DMS53 treated with DMSO at 0.1 percent for 48 hours (cell line): Measurements from ENCODE around the gene MOSPD3.
"Not testable (repeated sequence)": the region's sequence is repeated elsewhere in the genome, so short reads cannot be mapped to it uniquely, and the experiment has no call there.

Experiments
- DNase-seq: peaks from one replicate; lab custom pipeline; 2025; ENCODE audit not compliant: unreplicated experiment; lab: John Stamatoyannopoulos, UW

Gene MOSPD3, protein sequence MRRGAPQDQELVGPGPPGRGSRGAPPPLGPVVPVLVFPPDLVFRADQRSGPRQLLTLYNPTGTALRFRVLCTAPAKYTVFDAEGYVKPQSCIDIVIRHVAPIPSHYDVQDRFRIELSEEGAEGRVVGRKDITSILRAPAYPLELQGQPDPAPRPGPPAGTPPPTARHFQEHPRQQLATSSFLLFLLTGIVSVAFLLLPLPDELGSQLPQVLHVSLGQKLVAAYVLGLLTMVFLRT

DNA sequence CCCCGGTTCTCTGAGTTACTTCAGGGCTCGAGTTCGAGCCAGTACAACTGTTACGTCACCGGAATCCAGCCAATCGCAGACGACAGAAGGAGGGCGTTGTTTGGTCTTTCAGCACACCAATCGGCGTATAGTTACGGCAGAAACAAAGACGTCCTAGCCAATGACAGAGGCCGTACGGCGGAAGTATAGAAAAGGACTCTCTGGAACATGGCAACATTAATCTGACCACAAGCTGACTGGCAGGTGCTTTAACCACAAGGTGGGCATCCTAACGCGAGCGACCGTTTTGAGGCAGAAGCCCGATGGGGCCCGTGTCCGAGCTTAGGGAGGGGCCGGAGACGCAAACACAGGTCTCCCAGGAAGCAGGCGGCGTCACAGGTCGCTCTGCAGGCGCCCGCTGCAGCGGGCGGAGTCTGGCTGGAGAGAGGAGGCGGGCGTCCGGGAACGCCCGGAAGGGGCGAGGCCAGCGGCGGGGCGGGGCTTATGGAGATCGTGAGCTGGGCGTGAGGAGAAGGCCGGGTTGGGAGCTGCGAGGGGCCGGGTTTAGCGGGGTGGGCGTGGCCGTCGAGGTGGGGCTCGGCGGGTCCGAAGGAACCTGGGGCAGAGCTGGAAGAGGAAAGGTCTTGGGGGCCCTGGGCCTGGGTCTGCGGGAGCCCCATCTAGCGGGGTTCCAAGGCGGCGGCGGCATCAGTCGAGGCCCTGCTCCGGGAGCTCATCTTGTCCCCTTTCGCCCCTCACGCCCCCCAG, at the start of gene MOSPD3:
TSS of gene MOSPD3 (plus strand) at position 558 of the 747 bp plus-strand sequence. CDS start 252 bp downstream, outside the sequence.
- DNase-seq = peak; percentile 100

DNA sequence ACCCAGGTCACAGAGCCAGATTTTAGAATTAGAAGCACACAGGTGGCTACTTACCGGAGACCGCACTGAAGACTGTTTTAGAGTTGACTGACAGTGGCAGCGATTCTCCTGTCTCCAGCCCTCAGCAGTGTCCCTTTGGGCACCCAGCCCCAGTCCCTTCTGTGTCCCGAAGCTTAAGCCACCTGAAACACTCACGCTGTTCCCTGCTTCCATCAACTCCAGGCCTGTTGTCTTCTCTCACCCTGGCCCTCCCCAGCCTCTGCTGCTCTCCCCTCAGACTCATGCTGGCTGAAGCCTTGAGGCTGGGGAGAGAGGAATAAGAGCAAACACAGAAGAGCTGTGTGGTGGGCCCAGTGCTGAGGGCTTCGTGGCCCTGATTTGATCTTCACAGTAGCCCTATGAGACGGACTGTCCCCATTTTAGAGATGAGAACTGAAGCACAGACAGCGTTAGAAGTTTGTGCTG, 49.2 kb upstream of the MOSPD3 start:
- DNase-seq = no peak

DNA sequence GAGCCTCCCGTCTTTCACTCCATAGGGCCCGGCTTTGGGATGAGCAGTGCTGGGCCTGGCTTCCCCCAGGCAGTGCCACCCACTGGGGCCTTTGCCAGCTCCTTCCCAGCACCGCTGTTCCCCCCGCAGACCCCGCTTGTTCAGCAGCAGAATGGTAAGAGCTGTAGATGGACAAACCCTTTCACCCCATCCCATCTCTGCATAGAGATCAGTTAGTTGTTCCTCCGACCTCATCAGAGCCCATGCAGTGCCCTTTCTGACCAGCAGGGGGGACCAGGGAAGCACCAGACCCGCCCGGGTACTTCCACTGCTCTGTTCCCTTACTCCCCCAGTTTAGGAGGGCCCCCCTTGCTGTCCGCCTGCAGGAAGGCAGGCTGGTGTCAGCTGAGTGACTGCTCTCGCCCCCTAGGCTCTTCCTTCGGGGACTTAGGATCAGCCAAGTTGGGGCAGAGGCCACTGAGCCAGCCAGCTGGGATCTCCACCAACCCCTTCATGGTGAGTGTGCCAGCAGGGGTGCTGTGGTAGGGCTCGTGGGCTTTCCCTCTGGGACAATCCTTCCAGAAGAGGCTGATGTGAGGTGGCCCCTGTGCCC, 48.4 kb upstream of the MOSPD3 start:
- DNase-seq = peak; percentile 48

DNA sequence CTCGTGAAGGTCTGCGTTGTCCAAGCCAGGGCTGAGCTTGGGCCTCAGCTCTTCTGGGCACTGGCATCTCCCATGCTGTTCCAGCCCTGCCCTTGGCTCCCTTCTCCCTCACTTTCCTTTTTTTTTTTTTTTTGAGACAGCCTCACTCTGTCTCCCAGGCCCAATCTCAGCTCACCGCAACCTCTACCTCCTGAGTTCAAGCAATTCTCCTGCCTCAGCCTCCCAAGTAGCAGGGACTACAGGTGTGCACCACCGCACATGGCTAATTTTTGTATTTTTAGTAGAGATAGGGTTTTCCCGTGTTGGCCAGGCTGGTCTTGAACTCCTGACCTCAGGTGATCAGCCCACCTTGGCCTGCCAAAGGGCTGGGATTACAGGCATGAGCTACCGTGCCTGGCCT, 47.9 kb upstream of the MOSPD3 start:
- DNase-seq = not testable (repeated sequence)

DNA sequence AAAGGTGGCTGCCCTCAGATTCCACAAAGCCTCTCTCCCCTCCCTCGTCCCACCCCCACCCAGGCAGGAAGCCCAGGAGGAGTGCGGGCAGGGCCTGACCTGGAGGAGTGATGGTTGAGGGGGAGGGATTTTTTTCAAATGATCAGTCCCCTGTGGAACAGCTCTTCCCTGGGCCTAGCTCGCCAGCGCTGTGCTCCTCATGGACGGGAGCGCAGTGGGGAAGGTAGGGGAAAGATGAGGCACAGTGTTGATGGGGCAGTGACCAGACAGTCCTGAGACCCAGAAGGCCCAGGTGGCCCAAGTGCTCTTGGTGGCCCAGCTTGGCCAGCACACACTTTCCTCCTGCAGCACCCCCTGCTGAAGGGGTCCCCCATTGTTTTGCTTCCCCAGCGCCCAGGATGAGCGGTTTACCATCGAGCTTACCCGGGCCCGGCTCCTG, 47.2 kb upstream of the MOSPD3 start:
- DNase-seq = no peak

DNA sequence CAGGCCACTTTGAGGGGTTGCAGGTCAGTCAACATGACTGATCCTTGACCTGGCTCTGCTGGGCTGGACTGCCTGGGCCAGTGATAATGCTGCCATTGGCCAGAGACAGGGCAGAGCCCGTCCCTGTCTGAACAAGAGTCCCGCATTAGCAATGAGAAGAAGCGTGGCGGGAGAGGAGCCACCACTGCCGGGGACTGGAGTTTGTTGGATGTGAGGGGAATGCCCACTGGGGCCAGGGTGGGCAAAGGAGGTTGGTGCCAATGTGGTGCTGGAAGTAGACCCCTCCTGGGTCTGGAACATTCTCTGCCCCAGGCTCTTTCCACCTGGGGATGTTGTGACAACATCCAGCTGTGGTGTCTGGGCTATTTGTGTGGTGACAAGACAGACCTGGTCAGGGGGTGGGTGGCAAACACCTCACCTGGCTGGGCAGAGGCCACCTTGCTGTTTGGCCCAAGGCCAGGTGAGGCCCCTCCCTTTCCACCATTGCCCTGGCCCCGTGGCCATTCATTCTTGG, 46.3 kb upstream of the MOSPD3 start:
- no peak for DNase-seq

DNA sequence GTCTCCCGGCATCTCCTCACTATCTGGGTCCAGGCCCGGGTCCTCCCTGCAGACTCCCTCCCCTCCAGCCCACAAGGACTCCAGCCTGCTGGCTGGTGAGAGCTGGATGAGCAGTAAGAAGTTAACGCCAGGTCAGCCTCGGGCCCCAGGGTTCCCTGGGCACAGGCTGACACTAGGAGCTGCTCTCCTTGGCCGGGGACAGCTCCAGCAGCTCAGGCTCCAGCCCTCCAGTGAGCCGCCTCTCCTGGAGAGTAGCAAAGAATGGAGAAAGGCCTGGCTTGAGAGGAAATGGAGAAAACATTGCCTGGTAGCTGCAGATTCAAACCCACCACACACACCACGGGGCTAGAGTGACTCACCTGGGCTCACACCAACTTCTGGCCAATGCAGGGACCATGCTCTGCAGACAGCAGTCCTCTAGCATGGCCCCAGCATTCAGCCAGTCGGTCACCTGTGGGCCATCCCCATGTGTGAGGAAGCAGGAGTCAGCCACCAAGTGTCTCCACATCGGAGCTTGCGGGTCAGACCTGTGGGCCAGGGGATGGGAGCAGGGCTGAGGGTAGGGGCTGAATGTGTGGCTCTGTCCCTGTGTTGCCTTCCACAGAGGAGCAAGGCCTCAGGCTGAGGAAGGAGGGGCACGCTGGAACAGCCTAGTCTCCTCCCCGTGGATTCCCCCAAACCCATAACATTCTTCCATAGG, 45.2 kb upstream of the MOSPD3 start:
- no peak for DNase-seq

DNA sequence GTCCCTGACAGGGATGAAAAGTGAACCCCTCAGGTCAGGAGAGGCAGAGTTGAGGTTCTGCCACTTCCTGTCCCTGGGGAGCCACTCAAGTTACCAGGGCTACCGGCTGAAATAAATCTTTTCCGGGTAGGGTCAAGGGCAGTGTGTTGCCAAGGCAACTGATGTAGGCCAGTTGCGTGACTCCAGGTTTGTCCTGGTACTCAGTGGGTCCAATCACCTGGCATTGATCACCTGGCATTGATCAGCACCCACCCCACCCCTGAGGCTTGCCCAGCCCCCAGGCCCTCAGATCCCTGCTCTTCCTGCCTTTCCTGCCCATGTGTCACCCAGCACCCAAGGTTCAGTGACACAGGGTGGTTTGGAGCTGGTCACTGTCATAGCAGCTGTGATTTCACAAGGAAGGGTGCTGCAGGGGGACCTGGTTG, 44.6 kb upstream of the MOSPD3 start:
- peak; percentile 53 for DNase-seq

DNA sequence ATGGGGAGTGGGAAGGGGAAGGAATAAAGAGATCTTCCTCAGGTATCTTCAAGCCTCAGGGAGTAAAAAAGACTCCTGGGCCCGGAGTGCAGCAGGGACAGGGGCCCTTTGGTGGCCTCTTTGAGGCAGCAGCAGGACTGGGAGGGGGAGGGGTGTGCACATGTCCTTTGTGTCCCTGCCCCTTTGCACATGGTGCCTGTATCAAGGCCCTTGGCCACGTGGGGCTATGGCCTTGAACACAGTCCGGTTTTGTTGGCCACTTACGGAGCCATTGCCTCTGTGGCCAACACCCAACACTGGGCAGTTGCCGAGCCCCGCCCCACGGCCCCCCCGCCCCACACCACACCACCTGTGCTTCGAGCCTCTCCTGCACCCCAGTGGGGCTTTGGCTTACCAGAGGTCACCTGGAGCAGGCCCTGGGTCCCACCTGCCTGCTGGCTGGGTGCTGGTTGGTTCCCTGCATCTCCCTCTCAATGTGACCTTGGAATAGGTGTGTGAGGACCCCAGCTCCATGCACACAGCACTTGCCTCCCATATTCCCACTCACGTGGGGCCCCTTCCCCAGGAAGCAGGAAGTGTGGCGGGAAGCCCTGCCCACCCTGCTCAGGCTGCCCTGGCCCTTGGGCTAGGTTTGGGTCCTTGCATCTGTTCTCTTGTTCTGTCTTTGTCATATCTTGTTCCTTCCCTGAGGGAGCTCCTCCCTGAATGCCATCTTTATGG, 44.0 kb upstream of the MOSPD3 start:
- DNase-seq = no peak

DNA sequence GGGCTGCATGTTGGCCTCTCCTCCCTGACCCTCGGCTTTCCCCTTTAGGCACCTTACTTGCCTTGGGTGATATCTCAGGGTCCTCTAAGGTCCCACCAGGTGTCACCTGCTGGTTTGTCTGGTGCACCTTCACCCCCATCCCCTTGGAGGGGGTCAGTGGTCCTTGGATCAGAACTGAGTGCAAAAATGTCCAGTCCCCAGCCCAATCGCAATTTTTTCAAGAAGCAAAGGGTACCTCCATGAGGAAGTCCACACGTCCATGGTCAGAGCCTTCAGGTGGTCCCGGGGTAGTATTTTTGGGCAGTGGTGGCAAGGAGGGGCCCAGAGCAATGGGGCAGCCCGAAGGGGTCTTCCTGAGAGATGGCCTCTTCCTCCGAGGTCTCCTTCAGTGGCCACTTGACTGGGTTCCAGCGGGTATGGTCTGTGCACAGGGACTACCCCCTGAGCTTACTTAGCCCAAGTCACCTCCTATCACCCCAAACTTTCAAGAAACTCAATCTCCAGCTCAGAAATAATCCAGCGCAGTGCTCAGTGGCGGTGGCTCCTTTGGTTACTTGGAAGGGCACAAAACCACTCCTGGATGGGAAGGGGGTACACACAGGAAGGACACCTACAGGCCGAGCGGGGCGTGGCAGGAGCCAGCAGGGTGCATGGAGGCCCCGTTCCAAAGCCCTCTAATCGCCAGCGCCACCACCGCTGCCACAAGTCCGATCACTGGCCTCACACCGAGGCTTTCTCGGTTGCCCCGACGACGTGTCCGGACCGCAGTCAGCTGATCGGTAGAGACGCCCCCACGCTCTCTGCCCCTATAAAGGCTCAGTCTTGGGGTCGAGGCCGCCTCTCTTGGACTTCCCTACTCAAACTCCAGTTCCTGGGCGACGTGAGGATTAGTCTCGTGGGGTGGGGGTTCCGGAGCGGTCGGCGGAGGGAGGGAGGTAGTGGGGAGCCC, 43.2 kb upstream of the MOSPD3 start:
- DNase-seq = peak; percentile 21

DNA sequence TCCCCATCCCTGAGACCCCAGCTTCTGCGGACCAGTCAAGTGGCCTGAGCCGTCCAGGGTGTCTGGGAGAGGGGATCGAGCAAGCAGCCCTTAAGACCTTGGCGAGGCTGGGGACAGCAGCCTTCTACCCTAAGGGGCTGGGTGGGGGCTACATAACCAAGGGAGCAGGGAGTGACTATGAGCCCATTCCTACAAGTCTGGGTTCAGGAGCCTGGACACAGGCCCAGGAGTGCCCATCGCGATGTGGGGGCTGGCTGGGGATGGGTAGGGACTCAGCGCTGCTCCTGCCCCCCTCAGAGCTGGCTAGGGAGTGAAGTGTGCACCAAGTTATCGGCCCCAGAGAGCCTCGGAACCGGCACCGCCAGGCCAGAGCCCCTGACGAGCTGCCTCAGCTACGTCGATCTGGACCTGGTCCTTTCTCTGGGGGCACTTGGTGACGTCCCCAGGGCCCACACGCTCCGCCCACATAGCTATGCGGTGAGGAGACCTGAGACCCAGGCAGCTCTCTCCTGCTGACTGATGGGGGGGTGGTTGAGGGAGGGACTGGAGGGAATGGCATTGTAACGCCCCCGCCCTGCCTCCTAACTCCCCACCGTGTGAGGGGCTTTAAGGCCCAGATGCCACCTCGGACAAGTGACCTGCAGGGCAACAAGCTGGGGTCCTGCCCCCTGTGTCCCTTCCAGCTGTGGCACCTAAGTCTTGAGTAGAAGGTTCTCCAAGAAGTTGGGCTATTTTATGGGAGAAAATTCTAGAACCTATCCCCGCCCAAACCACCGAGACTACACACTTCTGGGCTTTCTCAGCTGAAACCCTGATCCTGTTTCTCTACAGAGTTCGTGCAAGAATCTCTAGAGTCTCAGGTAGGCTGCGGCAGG, 41.1 kb upstream of the MOSPD3 start:
- DNase-seq = no peak

DNA sequence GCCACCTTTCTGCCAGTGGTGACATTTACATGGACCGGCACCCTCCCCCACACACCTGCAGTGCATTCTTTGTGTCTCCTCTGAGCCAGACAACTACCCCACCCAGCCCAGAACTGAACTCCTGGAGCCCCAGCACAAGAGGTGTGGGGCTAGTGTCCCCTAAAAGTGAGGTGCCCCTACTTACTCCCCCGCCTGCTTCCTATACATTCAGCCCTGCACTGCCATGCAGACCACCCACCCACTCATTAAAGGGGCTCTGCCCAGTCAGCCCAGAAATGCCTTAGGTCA, 40.6 kb upstream of the MOSPD3 start:
- DNase-seq = no peak

DNA sequence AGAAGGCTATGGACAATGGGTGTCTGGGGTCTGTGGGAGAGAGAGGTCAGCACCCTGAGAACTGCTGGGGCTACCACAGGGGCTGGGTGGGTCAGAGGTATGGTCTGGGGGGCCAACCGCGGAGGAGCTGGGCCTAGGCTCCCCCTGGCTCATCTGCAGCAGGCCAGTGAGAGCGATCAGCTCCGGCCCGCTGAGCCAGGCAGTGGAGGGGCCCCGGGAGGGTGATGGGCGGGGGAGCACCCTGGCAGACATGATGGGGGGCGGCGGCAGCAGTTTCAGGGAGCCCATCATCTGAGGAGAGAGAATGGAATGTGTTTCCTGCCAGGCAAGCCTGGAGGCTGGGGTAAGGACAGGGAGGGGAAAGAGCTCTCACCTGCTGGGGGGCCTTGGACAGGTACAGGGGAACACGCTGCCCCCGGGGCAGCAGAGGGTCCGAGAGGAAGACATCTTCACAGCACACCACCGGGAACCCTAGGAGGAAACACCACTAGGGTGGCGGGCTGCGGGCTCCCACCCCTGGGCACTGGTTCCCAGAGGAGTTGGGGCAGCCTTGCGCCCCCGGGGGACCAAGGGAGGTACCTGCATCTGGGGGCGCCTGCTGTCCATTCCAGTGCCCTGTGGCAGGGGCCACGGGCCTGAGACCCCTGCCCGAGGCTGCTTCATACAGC, 39.9 kb upstream of the MOSPD3 start:
- DNase-seq = no peak

DNA sequence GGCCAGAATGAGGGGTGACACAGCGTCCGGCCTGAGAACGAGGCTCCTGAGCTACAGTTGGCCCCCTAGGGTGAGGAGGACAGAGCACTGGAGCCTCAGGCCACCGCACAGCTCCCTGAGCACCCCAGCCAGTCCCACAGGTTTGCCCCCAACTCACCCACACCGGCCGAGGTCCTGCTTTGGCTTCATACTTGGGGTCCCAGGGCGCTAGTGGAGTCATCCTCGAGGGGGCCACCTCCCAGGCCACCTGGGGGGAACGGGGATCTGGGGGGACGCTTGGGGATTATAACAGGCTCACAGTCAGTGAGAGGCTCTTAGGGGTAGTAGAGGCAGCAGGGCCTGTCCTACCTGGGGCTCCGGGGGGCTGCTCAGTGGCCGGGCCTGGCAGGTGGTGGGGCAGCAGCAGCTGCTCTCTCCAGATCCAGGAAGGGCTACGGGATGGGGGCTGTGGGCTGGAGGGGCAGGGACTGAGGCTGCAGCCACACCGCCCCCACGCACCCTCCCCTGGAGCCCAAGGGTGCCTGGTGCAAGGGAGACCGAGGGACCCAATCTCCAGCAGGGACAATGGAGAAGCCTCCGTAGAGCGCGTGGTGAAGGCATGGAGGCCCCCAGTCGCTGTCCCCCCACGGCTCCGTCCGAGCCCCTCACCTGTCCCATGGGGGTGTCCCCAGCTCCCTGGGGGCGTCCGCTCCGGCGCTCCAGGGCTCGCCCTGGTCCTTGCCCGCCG, 39.2 kb upstream of the MOSPD3 start:
- DNase-seq = no peak

DNA sequence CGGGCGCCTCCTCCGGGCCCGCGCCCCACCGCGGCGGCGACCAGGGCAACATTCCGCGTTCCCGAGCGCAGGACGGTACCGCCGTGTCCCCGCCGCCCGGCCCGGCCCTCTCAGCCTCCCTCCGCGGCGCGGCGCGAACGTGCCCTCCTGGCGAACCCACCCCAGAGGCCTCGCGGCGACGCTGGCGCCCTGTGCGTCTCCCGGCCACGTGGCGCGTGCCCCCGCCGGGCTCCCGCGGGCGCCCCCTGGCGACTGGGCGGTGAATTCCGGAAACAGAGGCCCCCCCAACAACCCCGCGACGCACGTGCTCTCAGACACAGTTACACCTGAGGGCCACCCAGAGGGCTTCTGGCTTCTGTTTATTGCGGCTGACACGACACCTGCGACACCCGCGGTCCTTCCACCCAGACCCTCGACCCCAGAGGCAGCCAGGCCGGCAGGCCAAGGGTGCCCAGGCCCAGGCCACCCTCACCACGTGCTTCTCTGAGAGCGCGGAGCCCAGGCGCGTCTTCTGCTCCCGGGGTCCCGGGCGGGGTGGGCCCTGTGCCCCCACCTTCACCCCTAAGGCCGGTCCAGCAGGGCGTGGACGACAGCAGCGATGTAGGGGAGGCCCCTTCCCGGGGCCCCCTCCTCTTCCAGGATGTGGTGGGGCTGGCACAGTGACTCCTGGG, 38.5 kb upstream of the MOSPD3 start, which contains the start of gene SAP25:
TSS of gene SAP25 (minus strand) at position 210 of the 671 bp plus-strand sequence. CDS start at position 52, 158 bp downstream.
- no peak for DNase-seq

DNA sequence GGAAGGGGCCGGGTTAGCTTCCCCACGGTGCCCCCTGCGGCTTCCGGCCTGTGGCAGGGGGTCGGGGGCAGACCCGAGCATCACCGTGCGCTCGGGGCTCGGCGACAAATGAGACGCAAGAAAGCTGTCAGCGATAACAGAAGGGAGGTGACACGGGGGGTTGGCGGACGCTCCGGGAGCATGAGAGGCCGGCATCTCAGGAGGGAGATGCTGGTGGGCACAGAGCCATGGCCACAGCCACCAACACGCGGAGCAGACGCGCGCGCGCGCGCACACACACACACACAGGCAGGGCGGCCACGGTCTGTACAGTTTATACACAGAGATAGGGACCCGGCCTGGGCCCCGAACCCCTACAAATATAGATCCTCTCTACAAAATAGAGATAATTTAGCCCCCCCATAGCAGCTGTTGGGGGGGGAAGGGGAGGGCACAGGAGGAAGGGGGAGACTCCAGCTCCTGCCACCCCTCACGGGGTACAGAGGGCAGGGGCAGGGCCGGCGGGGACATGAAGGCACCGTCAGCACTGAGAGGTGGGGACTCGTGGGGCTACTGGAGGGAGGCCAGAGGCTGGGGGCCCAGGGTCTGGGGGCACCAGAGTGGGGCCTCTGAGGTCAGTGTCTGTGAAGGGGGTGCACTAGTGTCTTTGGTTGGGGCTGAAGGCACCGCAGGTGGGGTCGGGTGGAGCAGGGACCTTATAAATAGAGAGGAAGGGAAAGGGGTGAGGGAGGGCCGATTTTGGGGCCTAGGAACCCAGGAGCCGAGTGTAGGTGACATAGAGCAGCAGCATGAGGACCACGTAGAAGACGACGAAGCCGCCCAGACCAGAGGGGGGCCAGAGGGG, 37.8 kb upstream of the MOSPD3 start:
- no peak for DNase-seq
